Endometrial microvascular endothelial cells (primary cell): ENCODE data around the gene OR2J3. TPM values are rescaled to one million over a fixed set of nuclear protein-coding genes. Genes with fewer than 3 reads are reported as not detected.
"Not testable (repeated sequence)": the region's sequence is repeated elsewhere in the genome, so short reads cannot be mapped to it uniquely, and the experiment has no call there.

Experiments
- in situ Hi-C: cut with HindIII; loops from 2 replicates; pipeline ENCODE4 v1.10.0; 2017; ENCODE audit warnings: low sequenced_read_pairs, low pct_unique_long_range_greater_than_20kb; ENCODE audit errors: inconsistent ontology term
- total RNA-seq: library from RNA; depleted of rRNA; stranded (reverse); fragments of >200 nt; gene quantifications from one replicate; pipeline ENCODE4 v1.2.3, GENCODE V29; 2015; ENCODE audit errors: inconsistent ontology term

OR2J3 gene
- total RNA-seq, result not detected

DNA sequence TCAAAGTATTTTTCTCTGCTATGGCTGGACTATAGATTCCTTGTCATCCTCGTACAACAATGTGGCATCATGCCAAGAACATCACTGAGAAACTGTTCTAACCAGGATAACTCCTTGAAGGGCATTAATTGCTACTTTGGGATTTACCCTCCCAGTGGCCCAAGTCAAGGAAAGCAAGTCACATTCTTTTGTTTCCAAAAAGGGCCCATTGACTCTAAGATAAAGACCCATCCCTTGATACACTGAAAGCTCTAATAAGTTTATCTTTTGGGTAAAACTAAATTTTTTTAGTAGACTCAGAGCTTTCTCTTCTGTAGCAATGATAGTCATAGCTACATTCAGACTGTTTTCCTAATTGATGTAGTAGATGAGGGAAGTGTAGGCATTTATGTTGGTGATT lies at the start of gene OR2J3:
TSS of gene OR2J3 (plus strand) at position 301 of the 400 bp plus-strand sequence. CDS start 3,833 bp downstream, outside the sequence.
- in situ Hi-C loops, result no loop called here

DNA sequence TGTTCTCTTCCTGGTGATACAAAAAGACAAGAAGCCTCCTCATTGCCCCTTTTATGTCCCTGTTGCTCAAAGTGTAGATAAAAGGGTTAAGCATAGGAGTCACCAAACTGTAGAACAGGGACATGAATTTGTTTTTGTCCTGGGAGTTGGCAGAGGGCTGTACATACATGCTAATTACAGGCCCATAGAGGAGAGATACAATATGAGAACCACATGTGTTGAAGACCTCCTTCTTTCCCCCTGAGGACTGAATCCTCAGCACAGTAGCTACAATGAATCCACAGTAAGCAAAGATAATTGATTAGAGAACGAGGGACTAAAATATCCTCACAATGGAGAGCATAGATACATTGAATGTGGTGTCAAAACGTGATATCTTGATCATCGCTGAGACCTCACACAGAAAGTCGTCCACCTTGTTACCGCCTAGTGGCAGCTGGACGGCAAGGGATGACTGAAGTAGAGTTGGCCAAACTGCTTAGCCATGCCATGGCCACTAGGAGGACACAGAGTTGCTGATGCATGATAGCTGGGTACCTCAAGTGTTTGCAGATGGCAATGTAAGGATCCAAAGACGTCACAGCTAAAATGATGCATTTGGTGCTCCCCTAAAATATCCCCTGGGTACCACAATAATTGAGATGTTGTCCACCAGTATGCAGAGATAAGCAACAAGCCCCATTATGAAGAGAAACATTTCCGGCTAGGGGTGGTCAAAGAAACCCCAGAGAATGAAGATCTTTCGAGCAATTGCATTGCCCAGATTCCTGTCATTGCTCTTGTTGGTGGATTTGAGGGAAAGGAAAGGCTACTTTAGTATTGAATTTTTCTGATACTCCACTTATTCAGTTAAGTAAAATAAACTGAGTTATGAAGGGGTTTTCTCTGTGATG lies 35.8 kb upstream of the OR2J3 start:
- in situ Hi-C loops, result no loop called here

DNA sequence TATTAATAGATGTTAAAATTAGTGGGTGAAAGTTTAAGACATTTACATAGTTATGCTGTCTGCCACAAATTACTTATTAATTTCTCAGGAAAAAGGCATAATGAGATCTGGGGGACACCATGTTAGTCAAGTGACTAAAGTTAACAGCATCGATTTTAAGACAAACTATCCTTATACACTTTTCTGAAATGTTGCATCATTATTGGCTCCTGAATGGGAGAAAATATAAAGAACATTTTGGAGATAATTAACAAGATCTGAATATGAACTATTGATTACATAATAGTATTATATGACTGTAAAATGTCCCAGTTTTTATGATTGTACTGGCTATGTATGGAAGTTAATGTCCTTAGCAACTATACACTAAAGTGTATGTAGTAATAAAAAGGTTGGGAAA lies 28.7 kb upstream of the OR2J3 start:
- in situ Hi-C loops, result no loop called here

DNA sequence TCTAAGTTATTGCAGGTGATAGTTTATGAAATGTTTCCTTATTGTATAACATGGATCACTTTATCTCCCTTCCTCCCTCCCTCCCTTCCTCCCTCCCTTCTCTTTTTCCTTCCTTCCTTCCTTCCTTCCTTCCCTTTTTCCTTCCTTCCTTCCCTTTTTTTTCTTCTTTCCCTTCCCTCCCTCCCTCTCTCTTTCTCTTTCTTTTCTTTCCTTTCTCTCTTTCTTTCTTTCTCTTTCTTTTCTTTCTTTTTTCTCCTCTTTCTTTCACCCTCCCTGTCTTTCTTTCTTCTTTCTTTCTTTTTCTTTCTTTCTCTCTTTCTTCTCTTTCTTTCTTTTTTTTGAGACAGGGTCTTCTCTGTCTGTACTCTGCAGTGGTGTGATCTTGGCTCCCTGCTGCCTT lies 26.5 kb upstream of the OR2J3 start:
- in situ Hi-C loops, result no loop called here

DNA sequence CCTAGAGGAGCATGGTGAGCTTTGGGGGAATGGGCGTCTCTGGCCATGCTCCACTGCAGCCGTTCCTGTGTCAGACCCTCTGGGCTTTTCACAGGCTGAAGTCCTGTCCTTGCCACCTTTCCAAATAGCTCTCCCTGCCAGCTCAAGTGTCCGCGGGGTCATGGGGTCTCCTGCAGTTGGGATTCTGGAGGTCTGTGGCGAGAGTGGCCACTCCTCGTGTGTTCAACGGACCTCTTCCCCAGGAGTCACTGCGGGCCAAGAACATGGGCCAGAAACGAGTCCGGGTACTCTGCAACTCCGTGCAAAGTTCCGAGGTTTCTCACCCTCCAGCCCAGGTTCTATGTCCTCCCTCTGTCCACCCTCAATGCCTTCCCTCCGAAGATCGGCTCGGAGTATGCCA lies 25.4 kb upstream of the OR2J3 start:
- in situ Hi-C loops, result no loop called here

DNA sequence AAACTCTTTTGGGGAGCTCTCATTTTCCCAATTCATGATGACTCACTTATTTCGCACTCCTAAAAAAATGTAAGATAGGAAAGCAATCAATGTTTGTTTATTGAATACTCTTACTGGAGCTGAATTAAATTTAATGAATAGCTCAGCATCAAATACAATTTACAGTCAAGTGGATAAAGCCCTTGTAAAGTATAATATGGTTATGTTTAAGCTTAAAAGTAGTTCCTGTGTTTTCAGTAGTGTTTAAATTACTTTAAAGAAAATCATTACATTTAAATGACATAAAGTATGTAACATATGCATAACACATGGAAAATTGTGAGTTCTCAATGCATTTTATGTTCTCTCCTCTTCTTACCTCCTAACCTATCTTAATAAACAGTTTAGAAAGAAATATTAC lies 20.6 kb upstream of the OR2J3 start, which contains the start of gene OR2B3:
TSS of gene OR2B3 (minus strand) at position 101 of the 400 bp plus-strand sequence. CDS start at position 36, 65 bp downstream.
- in situ Hi-C loops, result no loop called here

DNA sequence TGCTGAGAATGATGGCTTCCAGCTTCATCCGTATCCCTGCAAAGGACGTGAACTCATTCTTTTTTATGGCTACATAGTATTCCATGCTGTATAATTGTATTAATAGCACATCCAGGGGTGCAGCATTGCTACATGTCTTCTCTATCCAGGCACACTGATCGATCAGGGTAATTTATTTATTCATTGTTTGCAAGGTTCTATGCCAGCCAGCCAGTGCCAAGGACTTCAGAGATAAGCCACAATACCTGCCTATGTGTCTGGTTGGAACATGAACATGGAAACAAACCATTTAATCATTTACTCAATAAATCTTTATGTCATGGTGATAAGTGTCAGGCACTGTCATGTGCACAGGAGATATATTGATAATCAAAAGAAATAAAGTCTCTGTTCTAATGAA lies 14.9 kb upstream of the OR2J3 start:
- in situ Hi-C loops, result no loop called here

- in situ Hi-C loops, result no loop called here
Observed at GRCh38 chr6:29097803-29098202, 10.1 kb upstream of the OR2J3 start.

DNA sequence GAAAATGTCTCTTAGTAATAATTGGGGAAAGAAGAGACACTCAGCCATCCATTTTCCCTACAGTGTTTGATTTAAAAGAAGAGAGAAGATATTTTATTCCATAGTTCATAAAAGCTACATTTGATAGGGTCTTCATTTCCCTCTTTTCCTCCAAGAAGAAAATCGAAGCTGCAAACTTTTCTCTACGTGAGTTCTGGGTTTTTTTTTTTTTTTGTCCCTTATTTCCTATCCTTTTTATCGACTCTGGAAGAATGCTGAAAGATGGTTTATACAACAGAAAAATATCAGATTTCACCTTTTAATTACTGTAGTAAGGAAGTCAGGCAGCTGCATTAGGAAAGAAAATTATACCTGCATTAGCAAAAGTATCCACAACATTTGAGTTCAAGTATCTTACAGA lies 8.7 kb upstream of the OR2J3 start, which contains the start of gene OR2J1:
TSS of gene OR2J1 (plus strand) at position 301 of the 400 bp plus-strand sequence. CDS start 1,453 bp downstream, outside the sequence.
- in situ Hi-C loops, result no loop called here

DNA sequence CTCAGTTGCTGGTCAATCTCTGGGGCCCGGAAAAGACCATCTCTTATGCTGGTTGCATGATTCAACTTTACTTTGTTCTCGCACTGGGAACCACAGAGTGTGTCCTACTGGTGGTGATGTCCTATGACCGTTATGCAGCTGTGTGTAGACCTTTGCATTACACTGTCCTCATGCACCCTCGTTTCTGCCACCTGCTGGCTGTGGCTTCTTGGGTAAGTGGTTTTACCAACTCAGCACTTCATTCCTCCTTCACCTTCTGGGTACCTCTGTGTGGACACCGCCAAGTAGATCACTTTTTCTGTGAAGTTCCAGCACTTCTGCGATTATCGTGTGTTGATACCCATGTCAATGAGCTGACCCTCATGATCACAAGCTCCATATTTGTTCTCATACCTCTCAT lies 4.3 kb downstream of the OR2J3 start:
- in situ Hi-C loops, result no loop called here

- in situ Hi-C loops, result not testable (repeated sequence)
Observed at GRCh38 chr6:29114964-29115363, 7.1 kb downstream of the OR2J3 start.

DNA sequence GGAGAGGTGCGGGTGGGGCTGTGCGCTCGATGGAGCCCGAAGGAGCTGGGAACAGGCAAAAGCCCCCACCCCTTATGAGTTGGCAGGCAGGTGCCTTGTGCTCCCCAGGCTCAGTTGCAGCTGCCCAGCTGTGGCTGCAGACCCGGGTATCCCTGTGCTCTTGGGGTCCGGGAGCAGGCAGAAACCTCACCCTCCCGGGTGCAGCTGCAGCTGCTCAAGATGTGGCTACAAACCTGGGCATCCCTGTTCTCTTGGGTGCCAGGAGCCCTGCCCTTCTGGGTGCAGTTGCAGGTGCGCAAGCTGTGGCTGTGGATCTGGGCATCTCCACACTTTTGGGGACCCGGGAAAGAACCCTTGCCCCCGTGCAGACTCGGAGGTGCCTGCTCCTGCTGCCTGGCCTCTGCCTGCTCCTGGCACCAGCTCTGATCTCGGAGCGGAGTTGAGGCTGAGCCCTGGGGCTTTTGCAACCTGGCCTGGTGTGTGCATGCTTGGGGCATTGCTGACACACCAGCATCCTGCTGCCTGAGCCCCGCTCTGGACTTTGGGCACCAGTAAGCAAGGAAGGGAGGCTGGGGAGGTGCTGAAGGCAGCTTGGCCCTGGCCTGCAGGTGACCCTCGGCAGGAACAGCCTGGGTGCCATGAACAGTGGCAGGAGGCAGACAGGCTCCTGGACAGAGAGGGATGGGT lies 21.6 kb downstream of the OR2J3 start:
- in situ Hi-C loops, result no loop called here

- in situ Hi-C loops, result no loop called here
Observed at GRCh38 chr6:29130644-29131043, 22.8 kb downstream of the OR2J3 start.

- in situ Hi-C loops, result no loop called here
Observed at GRCh38 chr6:29131691-29132090, 23.8 kb downstream of the OR2J3 start.

DNA sequence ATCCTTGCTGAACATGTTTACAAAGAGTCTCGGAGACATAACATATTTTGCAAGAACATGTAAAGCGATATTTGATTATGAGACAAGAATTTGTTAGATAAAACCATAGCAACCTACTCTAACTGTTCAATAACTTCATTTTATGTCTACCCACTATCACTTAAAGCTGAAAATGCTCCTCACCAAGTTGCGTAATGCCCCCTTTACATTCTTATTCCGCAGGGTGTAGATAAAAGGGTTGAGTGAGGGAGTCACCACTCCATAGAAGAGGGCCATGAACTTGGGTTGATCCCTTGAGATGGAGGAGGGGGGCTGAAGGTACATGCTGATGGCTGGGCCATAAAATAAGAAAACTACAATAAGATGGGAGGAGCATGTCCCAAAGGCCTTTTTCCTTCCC lies 29.9 kb downstream of the OR2J3 start:
- in situ Hi-C loops, result no loop called here

GRCh38 chr6:29141606-29142005 lies 33.7 kb downstream of the OR2J3 start:
- in situ Hi-C loops, result no loop called here

- in situ Hi-C loops, result no loop called here
Observed at GRCh38 chr6:29142309-29142708, 34.5 kb downstream of the OR2J3 start.

GRCh38 chr6:29146179-29146578 lies 38.3 kb downstream of the OR2J3 start:
- in situ Hi-C loops, result no loop called here

DNA sequence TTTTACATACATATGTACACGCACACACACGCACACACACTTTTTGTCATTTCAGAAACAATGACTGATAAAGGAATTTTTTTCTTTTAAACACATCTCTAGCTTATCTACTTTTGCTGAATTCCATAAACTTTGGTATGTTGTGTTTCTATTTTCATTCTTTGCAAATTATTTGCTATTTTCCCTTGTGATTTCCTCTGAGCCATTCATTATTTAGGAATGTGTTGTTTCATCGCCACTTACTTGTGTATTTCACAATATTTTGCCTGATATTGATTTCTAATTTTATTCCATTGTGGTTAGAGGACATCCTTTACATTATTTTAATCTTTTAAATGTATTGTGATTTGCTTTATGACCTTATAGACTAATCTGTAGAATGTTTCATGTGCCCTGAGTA lies 39.2 kb downstream of the OR2J3 start:
- in situ Hi-C loops, result no loop called here

DNA sequence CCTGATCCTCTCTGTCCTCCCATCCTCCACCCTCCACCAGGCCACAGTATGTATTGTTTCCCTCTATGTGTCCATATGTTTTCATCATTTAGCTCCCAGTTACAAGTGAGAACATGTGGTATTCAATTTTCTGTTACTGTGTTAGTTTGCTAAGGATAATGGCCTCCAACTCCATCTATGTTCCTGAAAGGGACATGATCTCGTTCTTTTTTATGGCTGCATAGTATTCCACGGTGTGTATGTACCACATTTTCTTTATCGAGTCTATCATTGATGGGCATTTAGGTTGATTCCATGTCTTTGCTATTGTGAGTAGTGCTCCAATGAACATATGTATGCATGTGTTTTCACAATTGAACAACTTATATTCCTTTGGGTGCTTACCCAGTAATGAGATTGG lies 41.6 kb downstream of the OR2J3 start:
- in situ Hi-C loops, result not testable (repeated sequence)
